Ishikawa (cell line): Measurements from ENCODE around the gene FADS2.
A peak's percentile ranks its signal among the peaks of the same experiment; 100 is the strongest.

Experiments used
- CEBPB ChIP-seq: IDR thresholded peaks from 2 replicates; pipeline ENCODE4 v1.6.1; 2012
- EGR1 ChIP-seq: IDR thresholded peaks from 2 replicates; pipeline ENCODE4 v1.6.1; 2012
- EP300 ChIP-seq: IDR thresholded peaks from 2 replicates; pipeline ENCODE4 v1.6.1; 2012; ENCODE audit warnings: borderline replicate concordance
- FOXM1 ChIP-seq: IDR thresholded peaks from 2 replicates; pipeline ENCODE4 v1.6.1; 2012; ENCODE audit warnings: low read depth, borderline replicate concordance
- RAD21 ChIP-seq: IDR thresholded peaks from 2 replicates; pipeline ENCODE4 v1.6.1; 2012; ENCODE audit warnings: low read depth
- REST ChIP-seq: IDR thresholded peaks from 2 replicates; pipeline ENCODE4 v1.6.1; 2012; ENCODE audit warnings: low read depth, mild to moderate bottlenecking
- TAF1 ChIP-seq: IDR thresholded peaks from 2 replicates; pipeline ENCODE4 v1.6.1; 2012; ENCODE audit warnings: low read depth, mild to moderate bottlenecking
- TCF12 ChIP-seq: IDR thresholded peaks from 2 replicates; pipeline ENCODE4 v1.6.1; 2012; ENCODE audit warnings: low read depth
- TEAD4 ChIP-seq: IDR thresholded peaks from 2 replicates; pipeline ENCODE4 v1.6.1; 2012
- USF1 ChIP-seq: IDR thresholded peaks from 2 replicates; pipeline ENCODE4 v1.6.1; 2012
- YY1 ChIP-seq: IDR thresholded peaks from 2 replicates; pipeline ENCODE4 v1.6.1; 2012; ENCODE audit warnings: low read depth
- ZBTB7A ChIP-seq: IDR thresholded peaks from 2 replicates; pipeline ENCODE4 v1.6.1; 2012; ENCODE audit warnings: low read depth

- TF ChIP-seq TAF1 (no peak), RAD21 (no peak), EGR1 (no peak), USF1 (no peak), YY1 (no peak), EP300 (no peak), REST (peak; percentile 48; the same call in 1 of the 2 replicates), TCF12 (no peak), ZBTB7A (no peak), FOXM1 (no peak), CEBPB (no peak), TEAD4 (no peak)
Measured at GRCh38 chr11:61832207-61832606, 4.1 kb downstream of the FADS2 start.
